Fibroblast of lung (primary cell): ENCODE results near the gene ACYP2.

Source experiments
- EZH2 ChIP-seq: IDR thresholded peaks from 2 replicates; pipeline ENCODE4 v1.5.1; 2012; ENCODE audit warnings: low read length, control low read depth, mild to moderate bottlenecking; ENCODE audit errors: missing control alignments
- TF ChIP-seq, protein P1 (sequence below), 2 donors: IDR thresholded peaks in 1 of 2; conservative IDR thresholded peaks in 1 of 2; 1 replicate in 1 of 2; 2 replicates in 1 of 2; pipeline ENCODE4 v1.5.1; 2011 to 2012; ENCODE audit warnings: low read length in 2 of 2, control low read depth in 1 of 2, inconsistent platforms in 1 of 2, low read depth in 1 of 2, mild to moderate bottlenecking in 1 of 2

DNA sequence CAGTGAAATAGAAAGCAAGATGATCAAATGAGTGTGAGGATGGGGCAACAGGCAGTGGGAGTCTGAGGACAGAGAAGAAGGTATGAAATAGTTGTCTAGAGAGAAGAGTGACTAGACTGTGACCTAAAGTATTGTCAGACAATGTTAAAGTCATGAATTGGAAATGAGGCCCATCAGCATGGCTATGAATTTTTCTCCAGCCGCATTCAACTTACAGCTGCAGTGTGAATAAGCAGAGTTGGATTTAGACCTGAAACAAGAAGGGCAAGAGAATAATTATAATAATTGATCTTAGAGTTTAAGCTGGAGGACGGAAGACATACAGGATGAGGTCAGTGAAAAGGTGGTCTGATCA is 144.8 kb downstream of the ACYP2 start:
- TF ChIP-seq, protein P1, sequence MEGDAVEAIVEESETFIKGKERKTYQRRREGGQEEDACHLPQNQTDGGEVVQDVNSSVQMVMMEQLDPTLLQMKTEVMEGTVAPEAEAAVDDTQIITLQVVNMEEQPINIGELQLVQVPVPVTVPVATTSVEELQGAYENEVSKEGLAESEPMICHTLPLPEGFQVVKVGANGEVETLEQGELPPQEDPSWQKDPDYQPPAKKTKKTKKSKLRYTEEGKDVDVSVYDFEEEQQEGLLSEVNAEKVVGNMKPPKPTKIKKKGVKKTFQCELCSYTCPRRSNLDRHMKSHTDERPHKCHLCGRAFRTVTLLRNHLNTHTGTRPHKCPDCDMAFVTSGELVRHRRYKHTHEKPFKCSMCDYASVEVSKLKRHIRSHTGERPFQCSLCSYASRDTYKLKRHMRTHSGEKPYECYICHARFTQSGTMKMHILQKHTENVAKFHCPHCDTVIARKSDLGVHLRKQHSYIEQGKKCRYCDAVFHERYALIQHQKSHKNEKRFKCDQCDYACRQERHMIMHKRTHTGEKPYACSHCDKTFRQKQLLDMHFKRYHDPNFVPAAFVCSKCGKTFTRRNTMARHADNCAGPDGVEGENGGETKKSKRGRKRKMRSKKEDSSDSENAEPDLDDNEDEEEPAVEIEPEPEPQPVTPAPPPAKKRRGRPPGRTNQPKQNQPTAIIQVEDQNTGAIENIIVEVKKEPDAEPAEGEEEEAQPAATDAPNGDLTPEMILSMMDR (conservative IDR thresholded peaks at IDR 0.05 in 1 of 2, IDR thresholded peaks at IDR 0.05 in 1 of 2; ENCODE audit: low read depth in 1 of 2, low read length in 2 of 2) = no peak
- no peak for TF ChIP-seq EZH2
